Panc1 (cell line): ENCODE measurements around the gene LEMD2. TPM values are rescaled to one million over a fixed set of nuclear protein-coding genes. Genes with fewer than 3 reads are reported as not detected.

Experiments used
- ATAC-seq: fragments of 200-7000 bp; cut with Tn5 transposase; 2 replicates; pipeline ENCODE4 v1.9.1; 2020; ENCODE audit warnings: mild to moderate bottlenecking, moderate library complexity
- BruUV-seq: library from RNA; stranded (reverse); fragments of 400-500 nt; replicated peaks from 2 replicates; lab custom pipeline; 2021; lab: Mats Ljungman, UMichigan
- CTCF ChIA-PET: fragments of 300-600 bp; sonication (Branson Sonifier 250); formaldehyde crosslinking; loops from one replicate; lab custom pipeline; 2022; ENCODE audit warnings: antibody characterized with exemption; lab: Charles Lee
- POLR2A ChIA-PET: fragments of 300-600 bp; sonication (Branson Sonifier 250); formaldehyde crosslinking; loops from one replicate; lab custom pipeline; 2022; ENCODE audit warnings: antibody characterized with exemption; lab: Charles Lee
- DNase-seq: peaks from one replicate; pipeline ENCODE4 v3.0.0-alpha.2; 2010; ENCODE audit warnings: low read depth, low spot score
- H3K27ac ChIP-seq: 2 replicates; pipeline ENCODE4 v1.5.1; 2011; ENCODE audit warnings: mild to moderate bottlenecking, low read length, inconsistent platforms
- H3K27me3 ChIP-seq: fragments of 200-500 bp; sonication (Bioruptor generic); 2 replicates; pipeline ENCODE4 v1.6.0; 2014; ENCODE audit warnings: low read length, inconsistent platforms; ENCODE audit not compliant: control insufficient read depth, insufficient read depth
- H3K36me3 ChIP-seq: fragments of 200-500 bp; sonication (Bioruptor generic); 2 replicates; pipeline ENCODE4 v1.5.1; 2014; ENCODE audit warnings: inconsistent platforms, mild to moderate bottlenecking, low read length, moderate library complexity; ENCODE audit not compliant: control insufficient read depth, insufficient read depth
- H3K4me1 ChIP-seq: 2 replicates; pipeline ENCODE4 v1.5.1; 2011; ENCODE audit warnings: inconsistent platforms, mild to moderate bottlenecking, low read length, moderate library complexity; ENCODE audit not compliant: control insufficient read depth, insufficient read depth
- H3K4me3 ChIP-seq, 2 experiments: 2 replicates each; pipeline ENCODE4 v1.5.1; 2011 to 2012; ENCODE audit warnings: low read depth in 2 of 2, low read length in 2 of 2, mild to moderate bottlenecking in 2 of 2, inconsistent platforms in 1 of 2, moderate library complexity in 1 of 2
- H3K9me3 ChIP-seq: fragments of 200-500 bp; sonication (Bioruptor generic); 2 replicates; pipeline ENCODE4 v1.5.1; 2014; ENCODE audit warnings: low read depth, mild to moderate bottlenecking, inconsistent platforms, low read length, moderate library complexity; ENCODE audit not compliant: control insufficient read depth, insufficient read depth
- POLR2AphosphoS5 ChIP-seq: IDR thresholded peaks from 2 replicates; pipeline ENCODE4 v1.6.1; 2012; ENCODE audit warnings: mild to moderate bottlenecking, low read depth, low read length, moderate library complexity
- SIN3A ChIP-seq: IDR thresholded peaks from 2 replicates; pipeline ENCODE4 v1.6.1; 2012; ENCODE audit warnings: low read depth, mild to moderate bottlenecking, low read length, moderate library complexity, borderline replicate concordance; ENCODE audit not compliant: insufficient read depth
- TCF7L2 ChIP-seq: IDR thresholded peaks from 2 replicates; pipeline ENCODE4 v1.6.1; 2011; ENCODE audit warnings: mild to moderate bottlenecking, low read depth, low read length, inconsistent platforms
- in situ Hi-C: cut with HindIII; loops from 2 replicates; pipeline ENCODE4 v1.10.0; 2016; ENCODE audit warnings: low sequenced_read_pairs, low pct_unique_long_range_greater_than_20kb
- intact Hi-C: fragments of 100-400 bp; cut with micrococcal nuclease; formaldehyde crosslinking; loops from one replicate; pipeline ENCODE4 v1.10.0; 2022; ENCODE audit not compliant: unreplicated experiment
- total RNA-seq: library from RNA; stranded (reverse); gene quantifications from one replicate; pipeline ENCODE4 v1.2.1, GENCODE V29; 2021; ENCODE audit not compliant: unreplicated experiment
- TF ChIP-seq, protein P1 (sequence below): fragments of 450-650 bp; IDR thresholded peaks from 2 replicates; pipeline ENCODE4 v1.5.1; 2017; ENCODE audit warnings: mild to moderate bottlenecking
- TF ChIP-seq, protein P2 (sequence below), 2 experiments: IDR thresholded peaks; 2 replicates each; pipeline ENCODE4 v1.6.1; 2011 to 2012; ENCODE audit warnings: low read depth in 2 of 2, control low read depth in 1 of 2, low read length in 1 of 2, mild to moderate bottlenecking in 1 of 2, moderate library complexity in 1 of 2; ENCODE audit not compliant: insufficient read depth in 1 of 2

Gene LEMD2
- total RNA-seq, 1 experiment from 2014 or later: 89.8 TPM

DNA sequence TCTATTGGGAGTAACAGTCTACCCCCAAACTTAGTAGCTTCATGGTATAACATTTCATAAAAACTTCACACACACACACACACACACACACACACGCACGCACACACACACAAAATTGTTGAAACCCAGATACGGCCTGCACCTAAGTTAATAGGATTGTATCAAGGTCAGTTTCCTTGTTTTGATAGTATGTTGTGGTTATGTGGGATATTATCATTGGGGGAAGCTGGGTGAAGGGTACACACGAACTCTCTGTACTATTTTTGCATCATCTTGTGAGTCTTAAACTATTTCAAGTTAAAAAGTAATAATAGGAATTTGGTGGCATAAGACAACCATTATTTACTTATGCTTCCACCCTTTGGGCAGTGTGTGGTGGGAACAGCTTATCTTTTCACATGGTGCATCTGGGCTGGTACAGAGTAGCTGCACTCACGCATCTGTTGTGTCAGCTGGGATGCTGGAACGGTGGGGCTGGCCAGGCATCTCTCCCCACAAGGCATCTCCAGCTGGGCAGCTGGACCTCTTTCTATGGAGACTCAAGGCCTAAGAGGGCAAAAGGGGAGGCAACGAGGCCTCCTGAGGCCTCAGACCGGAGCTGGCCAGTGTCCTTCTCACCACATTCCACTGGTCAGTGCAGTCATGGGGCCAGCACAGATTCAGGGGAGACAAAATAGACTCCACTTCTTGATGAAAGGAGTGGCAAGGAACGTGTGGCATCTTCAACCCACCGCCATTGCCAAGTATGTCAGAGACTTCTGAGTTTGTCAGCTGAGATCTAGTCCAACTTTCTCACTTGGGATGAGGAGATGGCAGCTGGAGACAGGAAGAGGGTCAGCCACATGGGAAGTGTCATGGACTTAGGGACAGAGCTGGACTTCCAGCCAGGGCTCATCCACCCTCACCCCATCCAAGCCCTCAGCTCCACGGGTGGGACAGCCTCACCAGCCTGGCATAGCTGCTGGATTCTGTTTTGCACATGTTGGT is 21.7 kb downstream of the LEMD2 start:
- ChIA-PET POLR2A (no interaction called here), CTCF (interaction anchor here (0.7 kb wide), 1 partner anchor 429 kb away, joined by 3 read pairs; no protein-coding TSS in a partner anchor)
- peaks cover 13% of the 10 kb centered on the region for H3K4me1 ChIP-seq
- no peaks in the 10 kb centered on the region for H3K36me3 ChIP-seq
- no peak overlapping the region for H3K4me3 ChIP-seq
- no peak for ATAC-seq
- H3K27me3 ChIP-seq: no peaks in the 10 kb centered on the region
- DNase-seq: no peak
- H3K9me3 ChIP-seq: no peaks in the 10 kb centered on the region
- in situ Hi-C loops (no loop called here), intact Hi-C loops (no loop called here)
- TF ChIP-seq, protein P1, sequence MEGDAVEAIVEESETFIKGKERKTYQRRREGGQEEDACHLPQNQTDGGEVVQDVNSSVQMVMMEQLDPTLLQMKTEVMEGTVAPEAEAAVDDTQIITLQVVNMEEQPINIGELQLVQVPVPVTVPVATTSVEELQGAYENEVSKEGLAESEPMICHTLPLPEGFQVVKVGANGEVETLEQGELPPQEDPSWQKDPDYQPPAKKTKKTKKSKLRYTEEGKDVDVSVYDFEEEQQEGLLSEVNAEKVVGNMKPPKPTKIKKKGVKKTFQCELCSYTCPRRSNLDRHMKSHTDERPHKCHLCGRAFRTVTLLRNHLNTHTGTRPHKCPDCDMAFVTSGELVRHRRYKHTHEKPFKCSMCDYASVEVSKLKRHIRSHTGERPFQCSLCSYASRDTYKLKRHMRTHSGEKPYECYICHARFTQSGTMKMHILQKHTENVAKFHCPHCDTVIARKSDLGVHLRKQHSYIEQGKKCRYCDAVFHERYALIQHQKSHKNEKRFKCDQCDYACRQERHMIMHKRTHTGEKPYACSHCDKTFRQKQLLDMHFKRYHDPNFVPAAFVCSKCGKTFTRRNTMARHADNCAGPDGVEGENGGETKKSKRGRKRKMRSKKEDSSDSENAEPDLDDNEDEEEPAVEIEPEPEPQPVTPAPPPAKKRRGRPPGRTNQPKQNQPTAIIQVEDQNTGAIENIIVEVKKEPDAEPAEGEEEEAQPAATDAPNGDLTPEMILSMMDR: no peak
- TF ChIP-seq POLR2AphosphoS5: no peak
- TF ChIP-seq, protein P2, sequence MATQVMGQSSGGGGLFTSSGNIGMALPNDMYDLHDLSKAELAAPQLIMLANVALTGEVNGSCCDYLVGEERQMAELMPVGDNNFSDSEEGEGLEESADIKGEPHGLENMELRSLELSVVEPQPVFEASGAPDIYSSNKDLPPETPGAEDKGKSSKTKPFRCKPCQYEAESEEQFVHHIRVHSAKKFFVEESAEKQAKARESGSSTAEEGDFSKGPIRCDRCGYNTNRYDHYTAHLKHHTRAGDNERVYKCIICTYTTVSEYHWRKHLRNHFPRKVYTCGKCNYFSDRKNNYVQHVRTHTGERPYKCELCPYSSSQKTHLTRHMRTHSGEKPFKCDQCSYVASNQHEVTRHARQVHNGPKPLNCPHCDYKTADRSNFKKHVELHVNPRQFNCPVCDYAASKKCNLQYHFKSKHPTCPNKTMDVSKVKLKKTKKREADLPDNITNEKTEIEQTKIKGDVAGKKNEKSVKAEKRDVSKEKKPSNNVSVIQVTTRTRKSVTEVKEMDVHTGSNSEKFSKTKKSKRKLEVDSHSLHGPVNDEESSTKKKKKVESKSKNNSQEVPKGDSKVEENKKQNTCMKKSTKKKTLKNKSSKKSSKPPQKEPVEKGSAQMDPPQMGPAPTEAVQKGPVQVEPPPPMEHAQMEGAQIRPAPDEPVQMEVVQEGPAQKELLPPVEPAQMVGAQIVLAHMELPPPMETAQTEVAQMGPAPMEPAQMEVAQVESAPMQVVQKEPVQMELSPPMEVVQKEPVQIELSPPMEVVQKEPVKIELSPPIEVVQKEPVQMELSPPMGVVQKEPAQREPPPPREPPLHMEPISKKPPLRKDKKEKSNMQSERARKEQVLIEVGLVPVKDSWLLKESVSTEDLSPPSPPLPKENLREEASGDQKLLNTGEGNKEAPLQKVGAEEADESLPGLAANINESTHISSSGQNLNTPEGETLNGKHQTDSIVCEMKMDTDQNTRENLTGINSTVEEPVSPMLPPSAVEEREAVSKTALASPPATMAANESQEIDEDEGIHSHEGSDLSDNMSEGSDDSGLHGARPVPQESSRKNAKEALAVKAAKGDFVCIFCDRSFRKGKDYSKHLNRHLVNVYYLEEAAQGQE (IDR thresholded peaks at IDR 0.05; ENCODE audit: insufficient read depth in 1 of 2, low read depth in 2 of 2, low read length in 1 of 2): no peak
- TF ChIP-seq TCF7L2: no peak
- TF ChIP-seq SIN3A: no peak
- no TSS peak for BruUV-seq
- no peak overlapping the region for H3K27ac ChIP-seq

GRCh38 chr6:33765368-33765767 is 23.6 kb downstream of the LEMD2 start:
- no peak overlapping the region for H3K4me3 ChIP-seq
- POLR2A ChIA-PET: interaction anchor here (0.7 kb wide), 1 partner anchor 60 kb away, joined by 5 read pairs; no protein-coding TSS in a partner anchor
- no peak for ATAC-seq
- peaks cover 12% of the 10 kb centered on the region for H3K4me1 ChIP-seq
- no peak for DNase-seq
- CTCF ChIA-PET: no interaction called here
- no peaks in the 10 kb centered on the region for H3K27me3 ChIP-seq
- no peak overlapping the region for H3K27ac ChIP-seq
- intact Hi-C loops: no loop called here
- BruUV-seq: no TSS peak
- in situ Hi-C loops: no loop called here
- no peaks in the 10 kb centered on the region for H3K9me3 ChIP-seq
- no peaks in the 10 kb centered on the region for H3K36me3 ChIP-seq
- TF ChIP-seq, protein P1: no peak
- TF ChIP-seq, protein P2 (IDR thresholded peaks at IDR 0.05; ENCODE audit: insufficient read depth in 1 of 2, low read depth in 2 of 2, low read length in 1 of 2): no peak
- TF ChIP-seq SIN3A (no peak), TCF7L2 (no peak), POLR2AphosphoS5 (no peak)
